Peyer's patch (tissue), 4 donors: Measurements from ENCODE around the gene GPR31. TPM values are rescaled to one million over a fixed set of nuclear protein-coding genes. Genes with fewer than 3 reads are reported as not detected.
A peak's percentile ranks its signal among the peaks of the same experiment; 100 is the strongest.
"Not testable (repeated sequence)": the region's sequence is repeated elsewhere in the genome, so short reads cannot be mapped to it uniquely, and the experiment has no call there.

Experiments used
- DNase-seq, 3 donors: peaks; one replicate each; pipeline ENCODE4 v3.0.0-alpha.2; 2017 to 2019
- H3K27ac ChIP-seq, 4 donors: fragments of 200-600 bp; sonication (generic); one replicate each; pipeline ENCODE4 v1.5.1; 2016 to 2019
- H3K27me3 ChIP-seq, 2 donors: fragments of 200-600 bp; sonication (generic); one replicate each; pipeline ENCODE4 v1.5.1; 2019
- H3K36me3 ChIP-seq, 3 donors: fragments of 200-600 bp; sonication (generic); one replicate each; pipeline ENCODE4 v1.5.1; 2016 to 2019
- H3K4me1 ChIP-seq, 4 donors: fragments of 200-600 bp; sonication (generic); one replicate each; pipeline ENCODE4 v1.5.1; 2016 to 2019
- H3K4me3 ChIP-seq, 4 donors: fragments of 200-600 bp; sonication (generic); 1 replicate in 3 of 4; 2 replicates in 1 of 4; pipeline ENCODE4 v1.5.1; 2016 to 2019; ENCODE audit warnings: mild to moderate bottlenecking in 1 of 4
- H3K9me3 ChIP-seq, 4 donors: fragments of 200-600 bp; sonication (generic); one replicate each; pipeline ENCODE4 v1.5.1; 2016 to 2019; ENCODE audit warnings: mild to moderate bottlenecking in 1 of 4
- total RNA-seq, 4 donors: library from RNA; depleted of rRNA; stranded (reverse); fragments of >200 nt; gene quantifications; one replicate each; pipeline ENCODE4 v1.1.0, GENCODE V29; 2016
- TF ChIP-seq, protein P1 (sequence below), 6 experiments: fragments of 450-650 bp in 4 of 6; fragments of 200-600 bp in 2 of 6; sonication (generic) in 1 of 6; IDR thresholded peaks; one replicate each; pipeline ENCODE4 v1.5.1; 2017 to 2019; ENCODE audit warnings: antibody characterized with exemption in 6 of 6, mild to moderate bottlenecking in 3 of 6, moderate library complexity in 1 of 6

GPR31 gene
- total RNA-seq, 4 donors from 2014 or later: not detected

DNA sequence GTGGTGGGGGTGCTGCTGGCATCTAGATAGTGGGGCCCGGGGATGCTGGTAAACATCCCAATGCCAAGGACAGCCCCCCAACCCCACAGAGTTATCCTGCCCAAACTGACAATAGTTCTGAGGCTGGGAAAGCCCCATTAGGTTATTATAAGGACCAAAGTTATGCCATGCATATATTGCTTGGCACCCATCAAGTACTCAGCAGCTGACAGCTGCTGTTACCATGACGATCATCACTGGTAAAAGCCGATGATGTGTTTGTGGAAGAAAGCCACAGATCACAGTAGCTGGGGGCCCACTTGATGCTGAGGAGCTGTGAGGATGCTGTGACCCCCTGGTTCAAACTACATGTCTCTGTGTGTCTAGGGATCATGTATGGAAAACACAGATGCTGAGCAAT, 27.3 kb upstream of the GPR31 start:
- H3K27me3 ChIP-seq, DNase-seq, H3K4me1 ChIP-seq, H3K4me3 ChIP-seq, H3K27ac ChIP-seq, H3K9me3 ChIP-seq, H3K36me3 ChIP-seq: not testable (repeated sequence)

- H3K9me3 ChIP-seq, H3K4me3 ChIP-seq, DNase-seq, H3K4me1 ChIP-seq, H3K36me3 ChIP-seq, H3K27ac ChIP-seq, H3K27me3 ChIP-seq: not testable (repeated sequence)
- TF ChIP-seq, protein P1, sequence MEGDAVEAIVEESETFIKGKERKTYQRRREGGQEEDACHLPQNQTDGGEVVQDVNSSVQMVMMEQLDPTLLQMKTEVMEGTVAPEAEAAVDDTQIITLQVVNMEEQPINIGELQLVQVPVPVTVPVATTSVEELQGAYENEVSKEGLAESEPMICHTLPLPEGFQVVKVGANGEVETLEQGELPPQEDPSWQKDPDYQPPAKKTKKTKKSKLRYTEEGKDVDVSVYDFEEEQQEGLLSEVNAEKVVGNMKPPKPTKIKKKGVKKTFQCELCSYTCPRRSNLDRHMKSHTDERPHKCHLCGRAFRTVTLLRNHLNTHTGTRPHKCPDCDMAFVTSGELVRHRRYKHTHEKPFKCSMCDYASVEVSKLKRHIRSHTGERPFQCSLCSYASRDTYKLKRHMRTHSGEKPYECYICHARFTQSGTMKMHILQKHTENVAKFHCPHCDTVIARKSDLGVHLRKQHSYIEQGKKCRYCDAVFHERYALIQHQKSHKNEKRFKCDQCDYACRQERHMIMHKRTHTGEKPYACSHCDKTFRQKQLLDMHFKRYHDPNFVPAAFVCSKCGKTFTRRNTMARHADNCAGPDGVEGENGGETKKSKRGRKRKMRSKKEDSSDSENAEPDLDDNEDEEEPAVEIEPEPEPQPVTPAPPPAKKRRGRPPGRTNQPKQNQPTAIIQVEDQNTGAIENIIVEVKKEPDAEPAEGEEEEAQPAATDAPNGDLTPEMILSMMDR (IDR thresholded peaks at IDR 0.05): peak in 3 of 6 experiments; percentile 31 to 47 (median 42)
Measured at GRCh38 chr6:167182913-167183314, 25.1 kb upstream of the GPR31 start.

DNA sequence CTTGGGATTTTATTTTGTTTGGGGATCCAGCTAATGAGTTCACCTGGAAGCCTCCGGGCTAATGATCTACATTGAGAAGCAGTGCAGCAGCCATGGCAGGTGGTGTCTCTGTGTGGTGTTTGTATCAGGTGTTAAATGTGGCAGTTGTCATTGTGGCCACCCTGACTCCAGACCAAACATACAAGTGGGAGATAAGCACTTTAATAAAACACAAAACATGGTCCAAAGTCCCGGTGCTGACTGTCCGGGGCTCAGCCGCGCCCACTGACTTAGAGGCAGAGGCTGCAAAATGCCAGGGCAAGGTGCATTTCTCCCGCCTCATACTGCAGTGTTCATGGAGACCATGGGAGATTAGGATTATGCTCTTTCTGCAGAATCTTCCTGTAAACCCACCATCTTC, 23.6 kb upstream of the GPR31 start:
- H3K27ac ChIP-seq: peak overlapping the region in 1 of 4 donors; percentile 55
- H3K27me3 ChIP-seq, H3K36me3 ChIP-seq, H3K9me3 ChIP-seq, H3K4me1 ChIP-seq, DNase-seq, H3K4me3 ChIP-seq: not testable (repeated sequence)

DNA sequence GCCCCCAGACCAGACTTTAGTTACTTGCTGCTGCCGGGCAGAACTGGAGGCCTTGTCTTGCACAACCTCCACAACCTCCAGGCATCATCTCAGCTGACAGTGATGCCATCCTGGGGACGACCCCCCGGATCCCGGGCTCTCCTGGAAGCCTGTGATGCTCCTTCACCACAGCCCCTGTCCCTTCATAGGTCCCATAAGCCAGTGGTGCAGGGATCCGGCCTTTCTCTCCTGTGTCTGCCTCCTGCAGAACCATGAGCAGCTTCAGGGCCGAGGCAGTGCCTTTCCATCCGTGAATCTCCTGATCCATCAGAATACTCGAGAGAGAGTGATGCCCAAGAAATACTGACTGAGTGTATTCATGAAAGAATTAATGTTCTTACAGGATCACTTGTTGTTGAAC, 22.3 kb upstream of the GPR31 start:
- DNase-seq, H3K27me3 ChIP-seq, H3K4me3 ChIP-seq: not testable (repeated sequence)

DNA sequence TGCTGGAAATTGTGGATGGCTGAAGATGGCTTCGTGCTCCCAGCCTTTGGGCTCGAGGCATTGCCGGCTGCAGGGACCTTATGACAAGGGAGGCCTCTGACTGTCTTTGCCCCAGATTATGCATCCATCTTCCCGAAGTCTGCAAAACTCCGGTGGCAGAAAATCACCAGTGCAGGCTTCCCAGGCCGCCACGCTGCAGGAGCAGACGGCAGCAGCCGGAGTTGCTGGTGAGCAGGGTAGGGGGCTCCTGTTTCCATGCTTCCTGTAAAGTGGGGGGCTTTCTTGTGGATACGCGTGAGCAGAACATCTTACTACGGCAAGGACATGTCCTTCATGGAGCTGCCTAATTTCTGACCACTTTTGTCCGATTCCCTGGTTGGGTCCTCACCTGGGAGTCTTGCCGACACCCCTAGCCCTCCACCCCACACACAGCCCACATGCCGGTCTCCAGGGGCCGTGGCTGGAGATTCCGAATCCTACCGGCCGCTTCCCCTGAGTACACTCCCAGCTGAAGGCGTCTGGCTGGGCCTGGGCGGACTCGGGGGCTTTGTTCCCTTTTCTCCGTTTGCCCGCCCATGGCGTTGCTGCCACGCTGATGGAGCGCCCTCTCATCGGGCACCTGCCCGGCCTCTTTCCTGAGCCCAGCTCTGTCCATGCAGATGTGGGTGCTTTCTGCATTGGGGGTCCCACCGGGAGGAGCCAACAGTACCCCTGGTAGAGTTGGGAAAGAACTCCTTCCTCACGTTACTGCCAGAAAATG, 21.3 kb upstream of the GPR31 start:
- H3K36me3 ChIP-seq, H3K4me3 ChIP-seq, H3K9me3 ChIP-seq, H3K27me3 ChIP-seq, H3K27ac ChIP-seq, H3K4me1 ChIP-seq, DNase-seq: not testable (repeated sequence)

More for the DNA sequence above, 22.3 kb upstream of the GPR31 start:
- H3K4me1 ChIP-seq, H3K27ac ChIP-seq, H3K9me3 ChIP-seq, H3K36me3 ChIP-seq: not testable (repeated sequence)

DNA sequence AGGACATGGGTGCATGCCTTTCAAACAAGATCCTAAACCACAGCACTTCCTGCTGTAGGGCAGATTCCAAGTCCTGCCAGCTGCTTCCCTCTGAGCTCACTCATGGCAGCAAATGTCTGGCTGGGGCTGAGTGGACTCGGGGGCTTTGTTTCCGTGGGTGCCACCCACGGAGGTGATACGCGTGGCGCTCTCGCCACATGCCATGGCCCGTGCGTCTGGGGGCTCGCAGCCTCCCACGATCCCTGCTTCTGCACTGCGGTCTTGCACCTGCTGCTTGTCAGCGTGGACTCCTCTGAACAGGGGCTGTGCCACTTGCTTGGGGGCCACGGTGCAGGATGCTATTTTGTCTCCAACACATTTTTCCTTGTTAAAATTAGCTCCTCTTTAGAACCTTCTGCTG, 19.5 kb upstream of the GPR31 start:
- not testable (repeated sequence) for H3K9me3 ChIP-seq, H3K4me1 ChIP-seq, H3K27ac ChIP-seq, H3K36me3 ChIP-seq, H3K4me3 ChIP-seq, H3K27me3 ChIP-seq, DNase-seq

GRCh38 chr6:167172011-167172410, 14.2 kb upstream of the GPR31 start:
- H3K4me3 ChIP-seq, H3K36me3 ChIP-seq, H3K4me1 ChIP-seq, H3K27ac ChIP-seq, DNase-seq, H3K27me3 ChIP-seq, H3K9me3 ChIP-seq: not testable (repeated sequence)

DNA sequence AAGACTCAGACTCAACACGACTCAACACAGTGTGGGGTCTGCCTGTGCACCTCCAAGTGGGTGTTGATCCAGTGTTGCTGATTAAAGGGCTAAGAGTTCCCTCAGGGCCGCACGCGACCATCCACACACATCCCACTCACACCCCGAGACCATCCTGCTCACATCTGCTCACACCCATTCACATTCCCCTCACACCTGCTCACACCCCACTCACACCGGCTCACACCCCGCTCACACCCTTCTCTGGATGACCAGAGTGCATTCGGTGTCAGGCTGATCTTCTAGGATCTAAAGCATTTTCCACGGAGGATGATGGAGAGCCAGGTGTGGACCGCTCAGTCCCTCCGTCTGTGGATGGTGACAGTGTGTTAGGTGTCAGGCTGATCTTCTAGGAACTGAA, 13.5 kb upstream of the GPR31 start:
- not testable (repeated sequence) for H3K4me1 ChIP-seq, H3K27ac ChIP-seq, H3K27me3 ChIP-seq, H3K4me3 ChIP-seq, DNase-seq, H3K9me3 ChIP-seq, H3K36me3 ChIP-seq

- H3K4me3 ChIP-seq, H3K4me1 ChIP-seq, H3K9me3 ChIP-seq, H3K27me3 ChIP-seq, DNase-seq, H3K36me3 ChIP-seq, H3K27ac ChIP-seq: not testable (repeated sequence)
Measured at GRCh38 chr6:167169867-167170266, 12.1 kb upstream of the GPR31 start.

GRCh38 chr6:167168296-167168695, 10.5 kb upstream of the GPR31 start:
- not testable (repeated sequence) for H3K9me3 ChIP-seq, DNase-seq, H3K4me3 ChIP-seq, H3K27ac ChIP-seq, H3K36me3 ChIP-seq, H3K27me3 ChIP-seq, H3K4me1 ChIP-seq

GRCh38 chr6:167167699-167168098, 9.9 kb upstream of the GPR31 start:
- not testable (repeated sequence) for H3K9me3 ChIP-seq, H3K36me3 ChIP-seq, DNase-seq, H3K4me1 ChIP-seq, H3K27ac ChIP-seq, H3K4me3 ChIP-seq, H3K27me3 ChIP-seq
